Measurements from ENCODE around the gene CALHM6. TPM values are rescaled to one million over a fixed set of nuclear protein-coding genes. Genes with fewer than 3 reads are reported as not detected.

Gene CALHM6
- 1.1 and 3.4 TPM in 2 replicates for total RNA-seq

GRCh38 chr6:116461331-116461931, at the start of gene CALHM6:
Gene CALHM6, plus strand, starts transcription at chr6:116461375. Its CDS starts 555 bp downstream, at chr6:116461930.

GRCh38 chr6:116511424-116512110, 50.4 kb downstream of the CALHM6 start, which contains the start of gene CALHM5:
Gene CALHM5, plus strand, starts transcription at chr6:116511639. Its CDS starts 58 bp downstream, at chr6:116511697.

Other genes starting within 250 kb of the CALHM6 start
- 7.6 and 10.7 TPM in 2 replicates for gene TSPYL4, start 207.3 kb upstream of the CALHM6 start, total RNA-seq
- 46.0 and 51.8 TPM in 2 replicates for gene TSPYL1, start 181.4 kb upstream of the CALHM6 start, total RNA-seq
- 30.7 and 62.9 TPM in 2 replicates for gene DSE, start 90.4 kb upstream of the CALHM6 start, total RNA-seq
- 6.7 and 8.9 TPM in 2 replicates for gene CALHM5, start 50.3 kb downstream of the CALHM6 start, total RNA-seq
- not detected in 2 replicates for gene TRAPPC3L, start 84.3 kb downstream of the CALHM6 start, total RNA-seq
- gene CALHM4, start 92.4 kb downstream of the CALHM6 start, total RNA-seq = not detected in 2 replicates
- 17.3 and 21.7 TPM in 2 replicates for gene RWDD1, start 110.1 kb downstream of the CALHM6 start, total RNA-seq
- 0.32 TPM in 1 of 2 replicates, not detected in the other for gene RSPH4A, start 155.1 kb downstream of the CALHM6 start, total RNA-seq
- gene ZUP1, start 207.4 kb downstream of the CALHM6 start, total RNA-seq = 7.9 and 18.4 TPM in 2 replicates
- 2.4 and 4.7 TPM in 2 replicates for gene KPNA5, start 219.8 kb downstream of the CALHM6 start, total RNA-seq